22Rv1 (cell line): ENCODE results near the gene DPP6.
"Not testable (repeated sequence)": the region's sequence is repeated elsewhere in the genome, so short reads cannot be mapped to it uniquely, and the experiment has no call there.

Source experiments
- CTCF ChIP-seq: fragments of 450-650 bp; IDR thresholded peaks from 2 replicates; pipeline ENCODE4 v1.5.1; 2017; ENCODE audit warnings: mild to moderate bottlenecking
- ZFX ChIP-seq: fragments of 450-650 bp; IDR thresholded peaks from 2 replicates; pipeline ENCODE4 v1.6.1; 2017; ENCODE audit warnings: antibody characterized with exemption, borderline replicate concordance

- not testable (repeated sequence) for TF ChIP-seq CTCF, ZFX
These were observed 1.8 kb upstream of the DPP6 start for GRCh38 chr7:154050394-154050793.
